ENCODE data around the gene SOCS2. TPM values are rescaled to one million over a fixed set of nuclear protein-coding genes. Genes with fewer than 3 reads are reported as not detected.

SOCS2 gene
- total RNA-seq, 2 donors from 2014 or later: 5.1 to 13.1 TPM

DNA sequence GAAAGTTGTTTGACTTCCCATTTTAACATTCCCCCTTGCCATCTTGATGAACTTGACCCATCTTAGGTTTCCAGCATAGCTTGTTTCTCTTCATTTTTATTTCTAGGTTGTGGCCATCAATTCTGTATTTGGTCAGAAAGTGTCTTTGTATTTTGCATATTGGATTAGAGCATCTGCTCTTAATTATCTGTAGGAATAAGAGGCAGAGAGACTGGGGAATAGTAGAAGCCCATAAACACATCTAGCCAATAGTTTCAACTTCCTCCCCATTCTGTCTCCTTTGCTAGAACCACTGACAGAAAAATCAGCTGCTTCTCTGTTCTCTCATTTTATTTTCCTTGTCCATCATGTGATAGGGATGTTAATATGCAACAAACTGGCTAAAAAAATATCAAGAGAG, 8.2 kb downstream of the SOCS2 start:
- no peak for DNase-seq (ENCODE audit: low spot score in 2 of 2)
- H3K27ac Mint-ChIP-seq: no peak overlapping the region
- no peak for ATAC-seq
- H3K9me3 Mint-ChIP-seq: peaks cover 0 to 7% of the 10 kb centered on the region in 2 donors
- H3K36me3 Mint-ChIP-seq: peaks cover 0 to 8% of the 10 kb centered on the region in 2 donors

DNA sequence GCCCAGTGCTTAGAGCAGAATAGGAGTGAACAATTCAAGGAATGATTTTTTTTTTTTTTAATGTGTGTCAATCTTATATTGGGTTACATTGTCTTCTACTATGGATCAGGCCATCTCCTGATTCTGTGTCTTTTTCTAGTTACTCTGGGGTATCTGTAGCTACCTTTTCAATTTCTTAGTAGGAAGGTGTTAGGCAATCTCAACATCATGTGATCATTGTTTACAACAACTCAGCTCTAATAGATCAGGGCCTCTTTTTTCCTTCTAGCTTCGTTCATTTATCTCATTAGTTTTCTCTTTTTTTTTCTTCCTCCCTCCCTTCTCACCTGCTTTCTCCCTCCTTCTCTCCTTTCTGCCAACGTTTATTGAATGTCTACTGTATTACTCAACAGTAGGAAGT, 8.9 kb downstream of the SOCS2 start:
- Mint-ChIP-seq H3K36me3 (peaks cover 0 to 8% of the 10 kb centered on the region in 2 donors), H3K9me3 (peaks cover 0 to 7% of the 10 kb centered on the region in 2 donors), H3K27ac (no peak overlapping the region)
- ATAC-seq (no peak), DNase-seq (ENCODE audit: low spot score in 2 of 2) (no peak)

DNA sequence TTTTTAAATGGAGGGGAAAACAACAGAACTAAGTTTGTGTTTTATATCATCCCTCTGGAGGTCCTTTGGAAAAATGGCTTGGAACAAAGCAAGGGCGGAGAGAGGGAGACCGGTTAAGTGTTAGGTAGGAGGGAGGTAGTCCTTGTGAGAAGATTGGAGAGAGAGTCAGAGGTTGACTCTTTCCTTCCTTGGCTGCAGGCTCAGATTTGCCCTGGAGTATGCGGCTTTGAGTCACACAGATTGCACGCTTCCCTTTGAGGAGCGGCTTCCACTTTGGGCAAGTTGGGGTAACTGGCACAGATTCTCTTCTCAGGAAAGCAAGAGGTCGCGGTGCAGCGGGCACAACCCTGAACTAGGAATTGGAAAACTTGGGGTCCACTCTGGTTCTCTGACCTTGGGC, 9.9 kb downstream of the SOCS2 start:
- DNase-seq (ENCODE audit: low spot score in 2 of 2) (no peak), ATAC-seq (no peak)
- peaks cover 0 to 8% of the 10 kb centered on the region in 2 donors for H3K36me3 Mint-ChIP-seq
- peaks cover 0 to 7% of the 10 kb centered on the region in 2 donors for H3K9me3 Mint-ChIP-seq
- H3K27ac Mint-ChIP-seq: no peak overlapping the region

DNA sequence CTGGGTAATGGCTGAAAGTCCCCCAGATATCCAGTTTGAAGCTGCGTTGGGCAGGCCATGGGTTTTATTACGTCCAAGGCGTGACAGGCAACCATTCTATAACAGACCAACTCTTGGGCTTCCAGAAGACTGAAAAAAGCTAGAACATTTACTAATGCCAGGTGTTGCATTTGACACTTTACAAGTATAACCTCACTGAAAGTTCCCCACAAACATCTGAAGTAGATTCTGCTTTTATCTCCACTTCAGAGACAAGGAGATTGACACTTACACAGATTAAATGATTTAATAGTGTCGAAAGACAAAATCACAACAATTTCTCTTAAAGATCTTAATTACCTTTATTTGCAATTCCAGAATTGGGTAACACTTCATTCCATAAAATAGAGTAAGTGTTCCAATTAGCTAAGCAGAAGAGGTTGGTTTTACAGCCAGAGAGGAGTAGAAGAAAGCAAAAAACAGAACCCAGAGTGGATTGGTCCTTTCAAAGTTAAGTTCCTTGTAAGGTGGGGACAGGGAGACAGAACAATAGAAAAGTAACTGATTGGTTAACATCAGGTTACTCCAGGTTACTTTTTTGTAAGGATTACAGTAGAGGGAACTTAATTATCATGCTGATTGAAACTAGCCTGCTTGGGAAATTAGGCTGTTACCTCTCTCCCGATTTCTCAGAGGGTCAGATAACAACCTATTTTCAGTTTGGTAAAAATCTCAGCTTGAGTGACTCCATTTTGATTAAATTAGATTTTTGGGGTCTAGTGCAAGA, 11.3 kb downstream of the SOCS2 start:
- H3K27ac Mint-ChIP-seq: no peak overlapping the region
- H3K9me3 Mint-ChIP-seq: peaks cover 0 to 7% of the 10 kb centered on the region in 2 donors
- DNase-seq (ENCODE audit: low spot score in 2 of 2) (no peak), ATAC-seq (no peak)
- H3K36me3 Mint-ChIP-seq: peaks cover 0 to 8% of the 10 kb centered on the region in 2 donors

DNA sequence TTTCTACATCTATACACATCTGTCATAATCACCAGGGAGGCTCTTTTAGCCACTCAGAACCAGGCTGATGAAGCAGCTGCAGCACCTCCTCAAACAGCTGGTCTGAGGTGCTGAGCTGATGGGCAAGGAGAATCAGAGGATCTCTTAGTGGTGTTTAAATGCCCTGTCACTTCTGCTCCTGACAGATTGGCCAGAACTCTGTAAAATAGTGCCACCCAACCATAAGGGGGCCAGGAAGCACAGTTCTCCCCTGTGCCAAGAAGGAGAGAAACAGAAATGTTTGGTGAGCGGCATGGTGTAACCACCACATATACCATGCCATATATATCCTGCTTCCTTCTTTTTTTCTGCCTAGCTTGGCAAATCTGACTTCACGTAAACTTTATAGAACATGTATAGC, 12.8 kb downstream of the SOCS2 start:
- H3K27ac Mint-ChIP-seq: no peak overlapping the region
- DNase-seq (ENCODE audit: low spot score in 2 of 2) (no peak), ATAC-seq (no peak)
- H3K9me3 Mint-ChIP-seq: peaks cover 0 to 7% of the 10 kb centered on the region in 2 donors
- H3K36me3 Mint-ChIP-seq: peaks cover 10 to 18% of the 10 kb centered on the region in 2 donors

DNA sequence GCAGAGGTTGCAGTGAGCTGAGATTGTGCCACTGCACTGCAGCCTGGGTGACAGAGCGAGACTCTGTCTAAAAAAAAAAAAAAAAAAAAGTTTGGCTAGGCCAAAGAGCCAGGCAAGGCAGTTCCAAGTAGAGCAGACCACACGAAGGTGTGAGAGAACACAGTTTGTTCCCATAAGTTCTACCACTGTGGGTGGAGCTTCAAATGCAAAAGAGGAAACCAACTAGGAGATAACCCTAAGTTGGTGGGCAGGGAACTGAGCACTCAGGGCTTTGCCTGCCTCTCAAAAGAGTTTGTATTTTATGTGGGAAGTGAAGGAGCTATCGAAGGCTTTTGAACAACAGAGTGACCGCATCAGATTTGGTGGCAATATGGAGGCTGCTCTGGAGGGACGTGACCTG, 15.1 kb downstream of the SOCS2 start:
- DNase-seq (ENCODE audit: low spot score in 2 of 2): no peak
- no peak overlapping the region for H3K27ac Mint-ChIP-seq
- H3K9me3 Mint-ChIP-seq: no peaks in the 10 kb centered on the region
- no peak for ATAC-seq
- peaks cover 10 to 11% of the 10 kb centered on the region in 2 donors for H3K36me3 Mint-ChIP-seq

DNA sequence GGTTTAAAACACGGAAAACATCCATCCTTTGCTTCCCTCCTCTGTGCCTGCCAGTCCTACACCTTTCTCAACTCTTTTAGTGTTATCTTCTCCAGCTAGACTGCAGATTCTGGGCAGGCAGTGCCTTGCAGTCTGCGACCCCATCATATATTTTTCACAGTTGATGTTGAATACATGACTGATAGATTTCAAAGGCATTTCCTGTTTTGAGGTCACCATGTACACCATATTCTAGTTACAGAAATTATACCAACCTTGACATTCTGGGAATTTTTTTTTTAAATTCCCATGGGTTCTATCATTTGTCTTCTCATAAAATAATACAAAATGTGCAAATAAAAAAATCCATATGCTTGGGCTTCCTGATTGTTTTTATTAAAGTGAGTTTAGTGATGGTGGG, 16.6 kb downstream of the SOCS2 start:
- Mint-ChIP-seq H3K9me3 (no peaks in the 10 kb centered on the region), H3K27ac (no peak overlapping the region), H3K36me3 (peaks cover 10 to 11% of the 10 kb centered on the region in 2 donors)
- no peak for ATAC-seq
- no peak for DNase-seq (ENCODE audit: low spot score in 2 of 2)

DNA sequence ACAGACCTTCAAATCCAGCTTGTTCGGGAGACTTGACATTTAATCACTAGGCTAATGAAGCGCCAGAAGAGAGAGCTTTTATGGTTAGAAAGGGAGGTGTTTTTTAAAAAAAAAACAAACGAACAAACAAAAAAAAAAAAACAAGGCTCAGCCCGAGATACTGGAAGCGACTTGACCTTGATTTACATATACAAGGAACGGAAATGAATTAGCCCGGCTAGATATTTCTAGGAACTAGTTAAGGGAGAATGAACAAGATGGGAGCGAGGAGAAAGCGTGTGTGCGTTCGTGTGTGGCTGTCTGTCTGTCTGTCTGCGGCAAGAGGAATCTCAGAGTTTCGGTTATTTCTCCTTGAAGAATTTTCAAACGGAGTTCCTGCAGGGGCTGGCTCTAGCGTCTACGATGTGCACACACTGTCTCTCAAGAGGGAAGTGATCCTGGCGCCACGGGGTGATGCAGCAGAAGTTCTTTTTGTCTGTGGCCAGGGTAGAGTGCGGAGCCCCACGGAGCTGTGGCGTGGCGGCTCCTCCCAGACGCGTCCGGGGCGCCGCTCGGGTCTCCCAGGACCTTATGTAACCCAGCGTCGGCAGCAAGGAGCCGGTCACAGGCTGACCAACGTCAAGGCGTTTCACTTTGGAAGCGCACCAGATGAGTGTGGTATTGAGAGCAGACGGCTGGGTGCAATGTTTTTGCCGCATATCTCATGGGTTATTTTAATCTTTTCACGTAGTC, 18.8 kb downstream of the SOCS2 start:
- DNase-seq (ENCODE audit: low spot score in 2 of 2) (peak; percentile 32 to 55), ATAC-seq (peak; percentile 74 to 86)
- Mint-ChIP-seq H3K36me3 (peaks cover 10 to 11% of the 10 kb centered on the region in 2 donors), H3K27ac (no peak overlapping the region), H3K9me3 (no peaks in the 10 kb centered on the region)

DNA sequence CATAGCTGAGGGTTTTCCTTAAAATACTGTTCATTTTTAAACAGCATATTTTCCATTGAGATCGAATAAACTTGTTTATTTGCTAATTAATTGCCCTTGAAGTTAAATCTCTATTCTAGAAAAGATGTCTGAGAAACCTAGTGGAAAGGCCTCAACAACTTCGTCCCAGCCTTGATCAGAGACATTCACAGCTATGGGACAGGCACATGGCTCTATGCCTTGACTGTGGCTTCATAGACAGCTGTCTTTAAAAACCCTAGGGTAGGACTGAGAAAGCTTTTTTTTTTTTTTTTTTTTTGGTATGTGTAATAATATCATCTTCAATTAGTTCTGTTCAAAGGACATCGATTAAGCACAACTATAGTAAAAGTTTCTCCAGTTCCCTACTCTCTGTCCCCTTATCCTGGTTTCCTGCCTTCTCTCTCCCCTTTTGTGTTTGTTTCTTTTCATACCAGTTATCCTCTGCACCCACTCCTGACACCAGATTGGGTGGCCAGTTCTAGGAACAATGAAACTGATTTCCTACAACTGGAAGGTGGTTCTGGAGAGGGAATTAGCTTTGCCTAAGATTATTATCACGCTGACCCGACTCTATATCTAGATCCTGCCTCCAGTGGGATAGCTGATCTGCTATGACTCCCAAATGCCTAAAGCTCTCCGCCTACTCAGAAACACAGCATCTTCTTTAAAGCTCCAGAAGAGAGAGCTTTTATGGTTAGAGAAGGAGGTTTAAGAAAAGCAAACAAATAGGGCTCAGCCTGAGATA, 20.3 kb downstream of the SOCS2 start:
- no peaks in the 10 kb centered on the region for H3K9me3 Mint-ChIP-seq
- ATAC-seq (no peak), DNase-seq (ENCODE audit: low spot score in 2 of 2) (no peak)
- no peak overlapping the region for H3K27ac Mint-ChIP-seq
- peaks cover 10 to 11% of the 10 kb centered on the region in 2 donors for H3K36me3 Mint-ChIP-seq

DNA sequence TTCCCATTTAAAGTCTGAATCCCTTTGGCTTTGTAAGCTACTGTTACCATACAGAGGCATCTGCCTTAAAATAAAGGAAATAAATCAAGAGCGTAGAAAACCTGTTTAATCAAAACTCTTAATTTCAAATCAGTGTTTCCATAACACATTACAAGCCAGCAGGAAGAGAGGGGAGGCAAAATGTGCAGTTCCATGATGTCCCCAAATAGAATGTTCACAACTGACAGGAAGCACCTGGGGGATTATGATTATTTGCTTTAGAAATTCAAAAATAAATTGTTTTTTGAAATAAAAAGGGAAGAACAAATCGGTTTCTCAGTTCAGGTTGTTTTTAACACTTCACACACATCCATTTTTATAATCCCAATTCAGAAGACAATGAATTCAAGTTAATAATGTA, 21.4 kb downstream of the SOCS2 start:
- H3K36me3 Mint-ChIP-seq: peaks cover 10 to 11% of the 10 kb centered on the region in 2 donors
- H3K9me3 Mint-ChIP-seq: no peaks in the 10 kb centered on the region
- no peak for ATAC-seq
- H3K27ac Mint-ChIP-seq: no peak overlapping the region
- no peak for DNase-seq (ENCODE audit: low spot score in 2 of 2)

DNA sequence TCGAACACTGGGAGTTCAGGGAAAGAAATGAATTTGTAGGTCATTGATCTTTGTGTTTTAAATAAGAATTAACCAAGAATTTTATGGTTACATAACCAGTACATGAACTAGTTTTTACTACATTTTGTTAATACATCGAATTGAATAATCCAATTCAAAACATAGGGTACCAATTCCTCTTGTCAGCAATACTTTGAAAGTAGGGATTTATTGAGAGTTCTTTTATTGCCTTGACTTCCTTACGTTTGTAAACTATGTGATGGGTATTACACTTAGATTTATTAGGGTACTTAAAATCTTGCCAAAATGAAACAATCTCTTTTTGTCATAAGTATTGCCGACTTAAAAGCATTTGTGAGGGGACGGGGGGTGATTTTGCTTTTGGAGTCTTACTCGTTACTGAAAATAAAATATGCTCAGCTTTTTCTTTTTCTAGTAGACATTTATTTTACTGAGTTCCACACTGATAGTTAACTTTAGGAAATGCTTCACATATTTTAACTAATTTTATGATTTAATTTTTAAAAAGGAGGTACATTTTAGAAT, 22.4 kb downstream of the SOCS2 start:
- Mint-ChIP-seq H3K36me3 (peaks cover 4 to 5% of the 10 kb centered on the region in 2 donors), H3K9me3 (no peaks in the 10 kb centered on the region), H3K27ac (no peak overlapping the region)
- DNase-seq (ENCODE audit: low spot score in 2 of 2): no peak
- no peak for ATAC-seq

DNA sequence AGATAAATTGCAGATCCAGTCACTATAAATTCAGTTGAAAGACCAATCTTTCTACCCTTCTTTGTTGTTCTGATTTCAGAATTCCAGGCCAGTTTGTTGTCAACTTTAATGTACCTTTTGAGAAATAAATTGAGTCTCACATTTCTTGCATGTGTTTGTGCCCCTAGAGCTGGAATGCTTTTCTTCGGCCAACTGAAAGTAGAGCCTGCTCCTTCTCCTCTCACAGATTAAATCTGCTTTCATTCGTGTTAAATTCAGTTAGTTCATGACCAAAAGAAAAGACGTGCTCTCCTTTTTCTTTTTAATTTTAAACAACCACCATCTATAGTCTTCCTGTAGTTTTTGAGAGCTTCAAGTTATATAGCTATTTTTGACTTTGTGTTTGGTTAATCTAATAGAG, 22.9 kb downstream of the SOCS2 start:
- Mint-ChIP-seq H3K9me3 (no peaks in the 10 kb centered on the region), H3K36me3 (no peaks in the 10 kb centered on the region), H3K27ac (no peak overlapping the region)
- DNase-seq (ENCODE audit: low spot score in 2 of 2): no peak
- no peak for ATAC-seq

DNA sequence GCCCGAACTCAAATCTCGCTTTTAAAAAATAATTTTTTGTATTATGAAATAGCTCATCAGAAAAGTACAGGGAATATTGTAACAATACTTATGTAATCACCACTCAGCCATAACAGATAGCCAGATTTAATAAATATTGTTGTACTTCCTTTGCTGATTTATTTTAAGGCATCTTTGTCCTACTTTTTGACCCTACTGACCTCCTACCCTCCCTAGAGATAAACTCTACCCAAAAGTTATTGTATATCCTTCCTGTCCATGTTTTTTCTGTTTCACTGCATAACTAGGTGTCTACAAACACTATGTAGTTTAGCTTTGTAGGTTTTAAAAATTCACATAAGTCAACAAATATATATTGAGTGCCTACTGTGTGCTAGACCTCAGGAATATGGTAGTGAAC, 25.1 kb downstream of the SOCS2 start:
- Mint-ChIP-seq H3K27ac (no peak overlapping the region), H3K36me3 (no peaks in the 10 kb centered on the region), H3K9me3 (no peaks in the 10 kb centered on the region)
- DNase-seq (ENCODE audit: low spot score in 2 of 2): no peak
- ATAC-seq: no peak

DNA sequence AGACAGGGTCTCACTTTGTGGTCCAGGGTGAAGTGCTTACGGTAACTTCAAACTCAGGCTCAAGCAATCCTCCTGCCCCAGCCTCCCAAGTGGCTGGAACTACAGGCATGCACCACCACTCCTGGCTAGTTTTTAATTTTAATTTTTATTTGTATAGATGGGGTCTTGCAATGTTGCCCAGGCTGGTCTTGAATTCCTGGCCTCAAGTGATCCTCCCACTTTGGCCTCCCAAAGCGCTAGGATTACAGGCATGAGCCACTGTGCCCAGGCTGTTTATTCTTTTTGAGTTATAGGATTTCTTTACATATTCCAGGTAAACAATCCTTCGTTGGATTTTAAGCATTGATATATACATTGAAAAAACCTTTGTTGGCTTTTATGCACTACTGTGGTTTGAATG, 26.7 kb downstream of the SOCS2 start:
- Mint-ChIP-seq H3K27ac (no peak overlapping the region), H3K36me3 (no peaks in the 10 kb centered on the region), H3K9me3 (no peaks in the 10 kb centered on the region)
- DNase-seq (ENCODE audit: low spot score in 2 of 2) (no peak), ATAC-seq (no peak)

DNA sequence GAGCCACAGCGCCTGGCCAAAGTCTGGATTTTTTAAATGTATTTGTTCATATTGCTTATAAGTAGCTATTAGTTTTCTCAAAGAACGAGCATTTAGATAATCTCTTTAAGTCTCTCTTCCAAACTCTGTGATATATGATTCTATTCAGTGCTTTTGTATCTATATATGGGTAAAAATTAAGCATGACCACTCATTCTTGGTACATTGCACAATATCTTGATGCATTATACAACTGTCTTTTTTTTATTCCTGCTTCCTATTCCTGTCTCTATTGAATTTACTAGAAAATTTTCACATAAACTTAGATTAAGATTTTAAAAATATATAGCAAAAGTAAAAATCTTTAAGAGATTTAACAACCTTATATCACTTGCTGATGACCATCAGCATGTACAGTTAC, 29.1 kb downstream of the SOCS2 start:
- Mint-ChIP-seq H3K27ac (no peak overlapping the region), H3K9me3 (no peaks in the 10 kb centered on the region), H3K36me3 (no peaks in the 10 kb centered on the region)
- DNase-seq (ENCODE audit: low spot score in 2 of 2) (no peak), ATAC-seq (no peak)

DNA sequence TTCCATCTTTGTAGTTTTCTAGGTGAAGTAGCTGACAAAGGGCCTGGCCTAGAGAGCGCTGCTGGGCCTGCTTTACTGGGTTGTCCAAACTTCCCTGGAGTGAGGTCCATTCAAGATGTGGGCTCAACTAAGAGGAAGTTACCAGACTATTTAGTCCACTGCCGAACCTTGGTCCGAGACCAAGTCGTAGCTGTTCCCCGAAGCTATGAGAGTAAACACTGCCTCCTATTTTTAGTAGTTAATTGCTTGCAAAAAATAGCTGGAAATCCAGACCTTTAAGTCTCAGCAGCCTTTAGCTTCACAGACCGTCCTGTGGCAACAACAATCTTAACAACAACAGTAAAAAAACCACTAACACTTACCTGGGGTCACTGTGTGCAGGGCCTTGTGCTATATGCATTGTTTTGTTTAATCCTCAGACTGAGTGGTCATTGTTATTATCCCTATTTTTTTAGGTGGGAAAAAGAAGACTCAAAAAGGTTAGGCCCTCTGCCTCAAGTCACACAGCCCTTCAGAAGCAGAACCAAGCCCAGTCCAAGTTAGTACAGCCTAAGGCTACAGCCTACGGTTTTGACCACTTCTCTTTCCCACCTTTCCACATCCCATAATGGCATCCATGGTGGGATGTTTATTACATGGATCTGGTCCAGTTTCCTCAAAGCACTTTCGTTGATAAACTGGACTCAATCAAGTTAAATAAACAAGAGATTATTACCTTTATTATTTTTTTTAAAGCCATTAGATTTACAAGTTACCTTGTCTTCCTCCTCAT, 30.6 kb downstream of the SOCS2 start:
- H3K9me3 Mint-ChIP-seq: no peaks in the 10 kb centered on the region
- H3K36me3 Mint-ChIP-seq: no peaks in the 10 kb centered on the region
- ATAC-seq (no peak), DNase-seq (ENCODE audit: low spot score in 2 of 2) (no peak)
- no peak overlapping the region for H3K27ac Mint-ChIP-seq

Data from activated naive CD4-positive, alpha-beta T cell treated with anti-CD3 and anti-CD28 coated beads, Interleukin-2, amount 50 U/mL, for 72 hours (primary cell).